K562 (cell line): ENCODE results near the gene ITGB2.

Source experiments
- ADNP ChIP-seq: fragments of 200-800 bp; sonication (Bioruptor generic); IDR thresholded peaks from 2 replicates; pipeline ENCODE4 v1.6.1; 2016; ENCODE audit warnings: missing genetic modification characterization, missing compliant biosample characterization
- HDAC1 ChIP-seq, 2 experiments: fragments of 450-650 bp; IDR thresholded peaks; 2 replicates each; pipeline ENCODE4 v1.6.1; 2016 to 2017; ENCODE audit warnings: inconsistent platforms in 1 of 2, mild to moderate bottlenecking in 1 of 2, moderate library complexity in 1 of 2
- POLR2A ChIP-seq: fragments of 450-650 bp; conservative IDR thresholded peaks from 2 replicates; pipeline ENCODE4 v1.6.1; 2016
- POLR2AphosphoS5 ChIP-seq: IDR thresholded peaks from 2 replicates; pipeline ENCODE4 v1.6.1; 2011; ENCODE audit warnings: mild to moderate bottlenecking, low read depth, low read length, moderate library complexity; ENCODE audit not compliant: control insufficient read depth, insufficient read depth
- TEAD1 ChIP-seq, 2 experiments: fragments of 450-650 bp in 1 of 2; sonication (generic) in 1 of 2; formaldehyde crosslinking; IDR thresholded peaks; 2 replicates each; pipeline versions ENCODE4 v1.4.0 to v1.8.0; 2020 to 2022; ENCODE audit warnings: mild to moderate bottlenecking in 2 of 2, missing genetic modification reagents in 1 of 2

- TF ChIP-seq POLR2A (no peak), POLR2AphosphoS5 (no peak), HDAC1 (IDR thresholded peaks at IDR 0.05) (no peak), TEAD1 (CRISPR knock-in tag; IDR thresholded peaks at IDR 0.05) (no peak), ADNP (tag) (no peak)
Observed at GRCh38 chr21:44943686-44944550, 23.2 kb upstream of the ITGB2 start.
